Liver (tissue), 3 donors: ENCODE results near the gene ARHGAP12.

Experiments
- CTCF ChIP-seq: fragments of 150-350 bp; IDR thresholded peaks from 2 replicates; pipeline ENCODE4 v1.5.1; 2017; ENCODE audit warnings: improper control_type of control experiment, low read depth, low read length; ENCODE audit not compliant: missing input control
- HNF4G ChIP-seq: IDR thresholded peaks from 2 replicates; pipeline ENCODE4 v1.6.1; 2016; ENCODE audit warnings: antibody characterized with exemption
- RAD21 ChIP-seq, 2 donors: IDR thresholded peaks; 2 replicates each; pipeline ENCODE4 v1.6.1; 2016; ENCODE audit warnings: antibody characterized with exemption in 2 of 2, mild to moderate bottlenecking in 2 of 2
- TAF1 ChIP-seq: conservative IDR thresholded peaks from 2 replicates; pipeline ENCODE4 v1.6.1; 2016; ENCODE audit warnings: antibody characterized with exemption, mild to moderate bottlenecking
- donor health status: healthy.
- donor health status: healthy.

GRCh38 chr10:31914370-31914769 is 14.3 kb downstream of the ARHGAP12 start:
- no peak for TF ChIP-seq CTCF
- no peak for TF ChIP-seq HNF4G
- no peak for TF ChIP-seq TAF1
- no peak for TF ChIP-seq RAD21 (IDR thresholded peaks at IDR 0.05)
